ENCODE measurements around the gene WNT5B. TPM values are rescaled to one million over a fixed set of nuclear protein-coding genes. Genes with fewer than 3 reads are reported as not detected.
"Not testable (repeated sequence)": the region's sequence is repeated elsewhere in the genome, so short reads cannot be mapped to it uniquely, and the experiment has no call there.

The WNT5B gene
- total RNA-seq, 1 donor from 2014 or later, result 0.79 TPM

GRCh38 chr12:1692895-1693610, 64.0 kb downstream of the WNT5B start:
- Histone ChIP-seq H3K36me3 (ENCODE audit: control insufficient read depth, insufficient read depth, low read length) (no peaks in the 10 kb centered on the region), H3K4me3 (ENCODE audit: low read depth, low read length) (no peak overlapping the region), H3K27me3 (ENCODE audit: control insufficient read depth, insufficient read depth, low read length) (no peaks in the 10 kb centered on the region)
- FAIRE-seq, result no peak
- no peak for TF ChIP-seq CTCF (IDR thresholded peaks at IDR 0.05; ENCODE audit: insufficient read depth, low read length, severe bottlenecking)
- no peak for DNase-seq (ENCODE audit: low read depth)

- H3K36me3 ChIP-seq (ENCODE audit: control insufficient read depth, insufficient read depth, low read length); DNase-seq (ENCODE audit: low read depth); FAIRE-seq; H3K4me3 ChIP-seq (ENCODE audit: low read depth, low read length); H3K27me3 ChIP-seq (ENCODE audit: control insufficient read depth, insufficient read depth, low read length): not testable (repeated sequence)
These were observed 66.1 kb downstream of the WNT5B start for GRCh38 chr12:1695097-1695496.

- H3K4me3 ChIP-seq (ENCODE audit: low read depth, low read length), result no peak overlapping the region
- FAIRE-seq (no peak), DNase-seq (ENCODE audit: low read depth) (no peak)
- no peaks in the 10 kb centered on the region for H3K27me3 ChIP-seq (ENCODE audit: control insufficient read depth, insufficient read depth, low read length)
- no peaks in the 10 kb centered on the region for H3K36me3 ChIP-seq (ENCODE audit: control insufficient read depth, insufficient read depth, low read length)
- no peak for TF ChIP-seq CTCF (IDR thresholded peaks at IDR 0.05; ENCODE audit: insufficient read depth, low read length, severe bottlenecking)
These were observed 67.0 kb downstream of the WNT5B start for GRCh38 chr12:1695886-1696670.

GRCh38 chr12:1696800-1697199, 67.8 kb downstream of the WNT5B start:
- no peak for TF ChIP-seq CTCF (IDR thresholded peaks at IDR 0.05; ENCODE audit: insufficient read depth, low read length, severe bottlenecking)
- Histone ChIP-seq H3K27me3 (ENCODE audit: control insufficient read depth, insufficient read depth, low read length) (no peaks in the 10 kb centered on the region), H3K4me3 (ENCODE audit: low read depth, low read length) (no peak overlapping the region)

More at GRCh38 chr12:1696800-1697199, 67.8 kb downstream of the WNT5B start:
- FAIRE-seq (no peak), DNase-seq (ENCODE audit: low read depth) (no peak)
- H3K36me3 ChIP-seq (ENCODE audit: control insufficient read depth, insufficient read depth, low read length), result no peaks in the 10 kb centered on the region

Other genes with a start within 250 kb of the WNT5B start
- 9.7 and 10.2 TPM in 2 replicates for gene FBXL14, start 34.6 kb upstream of the WNT5B start, total RNA-seq
- 41.6 and 61.2 TPM in 2 replicates for gene ADIPOR2, start 61.8 kb downstream of the WNT5B start, total RNA-seq
- not detected in 2 replicates for gene LRTM2, start 191.3 kb downstream of the WNT5B start, total RNA-seq

All from bronchial epithelial cell (primary cell).